Measurements from ENCODE around the gene MED1. TPM values are rescaled to one million over a fixed set of nuclear protein-coding genes. Genes with fewer than 3 reads are reported as not detected.

Gene MED1
- total and polyA plus RNA-seq, 4 donors, result 6.5 to 34.6 (median 22.5) TPM

GRCh38 chr17:39406951-39407350 lies 44.1 kb downstream of the MED1 start:
- no peak overlapping the region for H3K27ac ChIP-seq (ENCODE audit: low read depth in 1 of 2, low read length in 1 of 2)
- H3K9ac ChIP-seq (ENCODE audit: insufficient read depth in 1 of 2, low read length in 2 of 2), result no peak overlapping the region
- H3K27me3 ChIP-seq (ENCODE audit: control insufficient read depth in 3 of 3, insufficient read depth in 3 of 3, low read length in 2 of 3), result no peaks in the 10 kb centered on the region
- H3K4me3 ChIP-seq, result no peak overlapping the region
- ATAC-seq (ENCODE audit: insufficient read depth, low FRiP score), result no peak
- TF ChIP-seq CTCF (IDR thresholded peaks at IDR 0.05; ENCODE audit: control extremely low read depth, extremely low read depth), result no peak
- H3K36me3 ChIP-seq (ENCODE audit: control insufficient read depth in 4 of 4, insufficient read depth in 4 of 4, low read length in 4 of 4), result peaks cover 23 to 34% (median 31%) of the 10 kb centered on the region in 4 donors
- H3K4me1 ChIP-seq (ENCODE audit: control insufficient read depth in 5 of 5, insufficient read depth in 5 of 5, low read length in 5 of 5), result peaks cover 0 to 5% (median 0%) of the 10 kb centered on the region in 5 donors
- H3K9me3 ChIP-seq (ENCODE audit: control insufficient read depth in 4 of 4, insufficient read depth in 3 of 4, low read length in 3 of 4), result no peaks in the 10 kb centered on the region
- WGBS, 2 donors, result 65 to 91% methylated on average over 1 of the region's 1 CpG
- DNase-seq, result no peak

- peaks cover 18 to 30% (median 25%) of the 10 kb centered on the region in 4 donors for H3K36me3 ChIP-seq (ENCODE audit: control insufficient read depth in 4 of 4, insufficient read depth in 4 of 4, low read length in 4 of 4)
- no peak for DNase-seq
- no peak overlapping the region for H3K4me3 ChIP-seq
- no peak overlapping the region for H3K27ac ChIP-seq (ENCODE audit: low read depth in 1 of 2, low read length in 1 of 2)
- peaks cover 0 to 5% (median 1%) of the 10 kb centered on the region in 5 donors for H3K4me1 ChIP-seq (ENCODE audit: control insufficient read depth in 5 of 5, insufficient read depth in 5 of 5, low read length in 5 of 5)
- no peaks in the 10 kb centered on the region for H3K27me3 ChIP-seq (ENCODE audit: control insufficient read depth in 3 of 3, insufficient read depth in 3 of 3, low read length in 2 of 3)
- WGBS, 2 donors, result 56 to 77% methylated on average over 1 of the region's 1 CpG
- TF ChIP-seq CTCF (IDR thresholded peaks at IDR 0.05; ENCODE audit: control extremely low read depth, extremely low read depth), result no peak
- ATAC-seq (ENCODE audit: insufficient read depth, low FRiP score), result no peak
- H3K9me3 ChIP-seq (ENCODE audit: control insufficient read depth in 4 of 4, insufficient read depth in 3 of 4, low read length in 3 of 4), result no peaks in the 10 kb centered on the region
- H3K9ac ChIP-seq (ENCODE audit: insufficient read depth in 1 of 2, low read length in 2 of 2), result no peak overlapping the region
These were observed 45.6 kb downstream of the MED1 start for GRCh38 chr17:39405436-39405835.

- DNase-seq (no peak), ATAC-seq (ENCODE audit: insufficient read depth, low FRiP score) (no peak)
- no peak for TF ChIP-seq CTCF (IDR thresholded peaks at IDR 0.05; ENCODE audit: control extremely low read depth, extremely low read depth)
- Histone ChIP-seq H3K36me3 (ENCODE audit: control insufficient read depth in 4 of 4, insufficient read depth in 4 of 4, low read length in 4 of 4) (peaks cover 11 to 23% (median 18%) of the 10 kb centered on the region in 4 donors), H3K9me3 (ENCODE audit: control insufficient read depth in 4 of 4, insufficient read depth in 3 of 4, low read length in 3 of 4) (no peaks in the 10 kb centered on the region), H3K27ac (ENCODE audit: low read depth in 1 of 2, low read length in 1 of 2) (peak overlapping the region; percentile 12 to 26), H3K27me3 (ENCODE audit: control insufficient read depth in 3 of 3, insufficient read depth in 3 of 3, low read length in 2 of 3) (no peaks in the 10 kb centered on the region), H3K4me3 (no peak overlapping the region), H3K4me1 (ENCODE audit: control insufficient read depth in 5 of 5, insufficient read depth in 5 of 5, low read length in 5 of 5) (peaks cover 0 to 8% (median 5%) of the 10 kb centered on the region in 5 donors), H3K9ac (ENCODE audit: insufficient read depth in 1 of 2, low read length in 2 of 2) (no peak overlapping the region)
- WGBS, 2 donors, result 78 to 80% methylated on average over 6 of the region's 6 CpGs
These were observed 46.3 kb downstream of the MED1 start for GRCh38 chr17:39404542-39405378.
